HK-2 (cell line): ENCODE results near the gene SDHB.
A peak's percentile ranks its signal among the peaks of the same experiment; 100 is the strongest.

Experiments used
- DNase-seq: peaks from one replicate; pipeline ENCODE4 v3.0.0-alpha.2; 2018; ENCODE audit not compliant: unreplicated experiment

Gene SDHB

DNA sequence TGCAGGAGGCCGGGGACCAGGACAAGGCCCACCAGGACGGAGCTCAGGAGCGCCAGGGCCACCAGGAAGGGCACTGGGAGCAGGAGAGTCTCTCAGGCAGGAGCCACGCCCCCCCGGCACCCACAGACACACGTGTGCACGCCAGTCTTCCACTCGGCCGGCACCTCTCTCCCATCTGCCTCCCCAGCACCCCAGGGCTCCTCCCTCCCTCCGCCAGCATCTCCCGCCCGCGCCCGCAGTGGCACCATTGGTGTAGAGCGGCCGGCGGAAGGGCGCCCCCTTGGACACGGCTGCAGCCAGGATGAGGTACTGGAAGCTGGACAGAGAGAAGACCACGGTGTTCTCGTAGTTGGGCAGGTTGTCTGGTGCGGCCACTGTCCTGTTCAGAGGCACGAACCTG lies 67.3 kb downstream of the SDHB start:
- DNase-seq, result no peak

DNA sequence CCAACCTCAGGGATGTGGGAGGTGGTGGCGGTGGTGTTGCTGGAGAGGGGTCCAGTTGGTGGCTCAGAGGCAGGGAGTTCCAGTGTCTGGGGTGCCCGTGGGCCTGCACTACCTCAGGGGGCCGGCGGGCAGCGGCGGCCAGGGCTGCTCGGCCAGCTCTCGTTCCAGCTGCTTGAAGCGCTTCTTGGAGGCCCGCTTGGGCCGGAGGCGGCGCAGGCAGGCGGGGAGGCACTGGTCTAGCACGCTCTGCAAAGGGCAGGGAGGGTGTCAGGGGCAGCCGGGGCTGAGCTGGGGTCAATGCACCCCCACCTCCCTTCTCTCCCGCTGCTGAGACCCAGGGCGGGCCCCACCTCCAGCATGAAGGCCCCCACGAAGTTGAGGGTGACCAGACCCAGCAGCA lies 67.7 kb downstream of the SDHB start:
- DNase-seq, result no peak

DNA sequence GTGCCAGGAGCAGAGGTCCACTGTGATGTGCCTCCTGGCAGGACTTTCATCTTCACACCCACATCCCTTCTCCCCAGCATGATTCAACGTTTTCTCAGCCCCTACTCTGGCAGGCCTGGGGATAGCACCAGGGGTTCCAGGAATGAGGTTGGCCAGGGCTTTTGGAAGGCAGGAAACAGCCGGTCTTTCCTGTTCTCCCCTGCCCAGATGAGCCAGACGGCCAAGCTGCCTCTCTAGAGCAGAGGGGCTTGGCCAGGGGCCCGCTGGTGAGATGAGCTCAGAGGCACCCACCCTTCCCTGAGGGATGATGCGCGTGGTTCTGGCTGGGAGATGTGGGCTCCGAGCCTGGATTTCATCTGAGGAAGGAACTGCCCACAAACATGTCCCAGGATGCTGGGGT lies 69.1 kb downstream of the SDHB start:
- no peak for DNase-seq

DNA sequence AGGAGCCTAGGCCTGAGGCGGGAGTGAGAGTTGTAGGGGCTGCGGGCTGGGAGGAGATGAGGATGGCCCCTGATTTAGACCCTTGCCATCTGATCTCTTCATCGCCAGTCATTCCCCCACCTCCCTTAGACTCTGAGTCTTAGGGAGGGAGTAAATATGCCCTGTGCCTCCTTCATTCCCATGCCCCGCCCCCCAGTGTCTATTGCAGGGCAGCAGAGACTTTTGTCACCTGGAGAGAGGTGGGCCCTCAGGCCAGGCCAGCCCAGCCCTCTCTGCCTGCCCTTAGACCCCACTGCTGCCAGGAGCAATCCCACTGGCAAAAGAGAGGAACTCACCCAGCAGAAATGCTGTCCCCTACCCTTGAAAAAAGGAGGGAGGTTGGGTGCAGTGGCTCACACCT lies 70.2 kb downstream of the SDHB start:
- DNase-seq, result no peak

DNA sequence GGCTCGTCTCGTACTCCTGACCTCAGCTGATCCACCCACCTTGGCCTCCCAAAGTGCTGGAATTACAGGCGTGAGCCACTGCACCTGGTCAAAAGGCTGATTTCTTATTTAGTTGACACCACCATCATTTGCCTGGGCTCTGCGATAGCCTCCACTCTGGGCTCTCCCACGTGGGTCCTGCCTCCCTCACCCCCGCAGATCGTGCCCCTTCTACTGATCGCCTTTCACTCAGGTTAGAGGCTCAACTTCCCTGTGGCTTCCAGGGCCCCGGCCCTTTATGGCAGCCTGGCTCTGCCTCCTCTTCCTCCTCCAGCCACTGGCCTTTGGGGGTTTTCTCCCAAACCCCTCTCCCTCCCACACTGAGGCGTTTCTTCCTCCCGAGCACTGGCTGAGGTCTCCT lies 70.9 kb downstream of the SDHB start:
- no peak for DNase-seq

DNA sequence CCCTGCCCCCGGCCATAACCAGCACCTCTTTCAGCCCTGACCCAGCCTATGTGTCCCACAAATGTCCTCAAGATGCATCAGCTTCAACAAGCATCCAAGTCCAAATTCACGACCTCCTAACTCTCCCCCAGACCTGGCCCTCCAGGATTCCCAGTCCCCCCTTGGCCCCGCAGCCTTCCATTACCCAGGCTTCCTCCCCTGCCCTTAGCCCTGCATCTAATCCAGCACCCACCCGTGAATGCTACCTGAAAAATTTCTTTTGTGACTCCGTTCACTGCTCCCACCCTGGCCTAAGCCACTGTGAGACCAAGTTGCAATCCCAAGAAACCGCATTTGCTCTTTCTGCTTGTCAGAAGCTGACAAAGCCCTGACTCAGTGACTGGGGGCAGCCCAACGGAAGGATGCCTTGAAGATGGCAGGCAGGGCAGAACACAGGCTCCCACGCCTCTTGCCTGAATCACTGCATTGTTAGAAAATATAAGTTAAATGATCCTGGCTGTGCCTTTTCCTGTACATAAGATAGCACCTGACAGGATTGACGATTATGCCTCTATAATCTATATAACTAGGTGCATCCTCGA lies 72.5 kb downstream of the SDHB start:
- peak; percentile 65 for DNase-seq

DNA sequence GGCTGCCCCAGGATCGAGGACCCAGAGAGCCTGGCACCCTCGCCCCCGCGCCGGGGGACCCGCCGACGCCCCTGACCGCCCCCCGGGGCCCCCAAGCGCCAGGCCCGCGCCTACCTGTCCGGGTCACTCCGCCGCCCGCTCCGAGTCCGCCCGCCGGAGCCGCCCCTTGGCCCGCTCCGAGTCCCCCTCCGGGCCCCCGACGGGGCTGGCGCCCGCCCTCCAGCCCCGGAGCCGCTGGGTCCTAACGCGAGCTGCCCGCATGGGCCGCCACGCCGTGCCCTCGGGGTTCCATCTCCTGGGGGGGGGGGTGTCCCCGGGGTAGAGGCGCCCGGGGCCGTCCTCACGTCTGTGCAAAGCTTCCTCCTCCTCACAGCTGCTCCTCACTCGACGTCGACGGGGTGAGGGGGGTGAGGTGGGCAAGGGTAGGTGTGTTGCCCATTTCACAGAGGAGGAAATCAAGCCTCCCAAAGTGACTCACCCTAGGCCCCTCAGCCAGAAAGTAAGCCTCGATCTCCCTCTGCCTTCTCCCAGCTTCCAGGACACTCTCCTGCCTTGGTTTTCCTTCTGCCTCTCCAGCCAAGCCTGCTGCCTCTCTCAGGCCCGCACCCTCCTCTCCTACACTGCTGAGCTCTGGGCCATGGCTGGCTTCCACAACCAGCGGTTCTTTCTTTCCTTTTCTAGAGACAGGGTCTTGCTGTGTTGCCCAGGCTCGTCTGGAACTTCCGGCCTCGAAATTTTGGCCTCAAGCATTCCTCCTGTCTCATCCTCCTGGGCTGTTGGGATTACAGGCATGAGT lies 73.2 kb downstream of the SDHB start, which contains the start of gene MFAP2:
Gene MFAP2, minus strand, starts transcription at position 148 of the 796 bp plus-strand sequence. CDS start 2,347 bp downstream, outside the sequence.
- peak; percentile 49 for DNase-seq

DNA sequence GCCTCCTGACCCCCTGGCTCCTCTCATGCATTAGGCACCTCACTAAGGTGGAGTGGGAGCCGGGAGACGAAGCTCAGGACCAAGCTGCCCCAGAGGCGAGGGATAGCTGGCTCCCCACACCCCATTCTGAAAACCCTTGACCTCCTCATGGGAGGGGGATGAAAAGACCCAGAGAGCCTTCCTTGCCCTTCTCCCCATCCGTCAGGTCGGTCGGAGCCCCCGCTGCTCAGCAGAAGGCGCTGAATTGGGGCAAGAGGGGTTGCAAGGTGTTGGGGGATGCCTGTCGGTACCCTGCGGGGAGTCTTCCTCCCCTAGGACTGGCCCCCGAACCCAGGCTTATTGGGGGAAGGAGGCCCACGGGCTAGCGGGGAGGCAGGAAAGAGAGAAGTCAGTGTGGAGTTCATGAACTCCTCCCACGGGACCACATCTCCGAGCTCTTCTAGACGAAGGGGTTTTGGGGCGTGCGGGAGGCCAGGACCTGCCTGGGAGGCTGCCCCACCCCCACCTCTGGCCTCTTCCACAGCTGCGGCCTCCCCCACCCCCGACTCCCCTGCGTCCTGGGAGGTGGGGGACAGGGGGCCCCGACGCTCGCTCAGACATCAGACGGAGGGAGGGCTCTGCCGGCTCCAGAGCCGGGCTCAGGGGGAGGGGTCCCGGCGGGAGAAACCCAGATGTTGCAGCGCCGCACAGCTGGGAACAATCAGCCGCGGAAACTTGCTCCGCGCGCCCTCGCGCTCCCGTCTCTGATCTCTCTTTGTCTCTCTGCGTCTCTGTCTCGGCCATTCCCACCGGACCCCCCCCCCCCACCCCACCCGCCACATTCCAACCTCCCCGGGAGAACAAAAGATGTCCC lies 74.1 kb downstream of the SDHB start:
- DNase-seq, result peak; percentile 31

DNA sequence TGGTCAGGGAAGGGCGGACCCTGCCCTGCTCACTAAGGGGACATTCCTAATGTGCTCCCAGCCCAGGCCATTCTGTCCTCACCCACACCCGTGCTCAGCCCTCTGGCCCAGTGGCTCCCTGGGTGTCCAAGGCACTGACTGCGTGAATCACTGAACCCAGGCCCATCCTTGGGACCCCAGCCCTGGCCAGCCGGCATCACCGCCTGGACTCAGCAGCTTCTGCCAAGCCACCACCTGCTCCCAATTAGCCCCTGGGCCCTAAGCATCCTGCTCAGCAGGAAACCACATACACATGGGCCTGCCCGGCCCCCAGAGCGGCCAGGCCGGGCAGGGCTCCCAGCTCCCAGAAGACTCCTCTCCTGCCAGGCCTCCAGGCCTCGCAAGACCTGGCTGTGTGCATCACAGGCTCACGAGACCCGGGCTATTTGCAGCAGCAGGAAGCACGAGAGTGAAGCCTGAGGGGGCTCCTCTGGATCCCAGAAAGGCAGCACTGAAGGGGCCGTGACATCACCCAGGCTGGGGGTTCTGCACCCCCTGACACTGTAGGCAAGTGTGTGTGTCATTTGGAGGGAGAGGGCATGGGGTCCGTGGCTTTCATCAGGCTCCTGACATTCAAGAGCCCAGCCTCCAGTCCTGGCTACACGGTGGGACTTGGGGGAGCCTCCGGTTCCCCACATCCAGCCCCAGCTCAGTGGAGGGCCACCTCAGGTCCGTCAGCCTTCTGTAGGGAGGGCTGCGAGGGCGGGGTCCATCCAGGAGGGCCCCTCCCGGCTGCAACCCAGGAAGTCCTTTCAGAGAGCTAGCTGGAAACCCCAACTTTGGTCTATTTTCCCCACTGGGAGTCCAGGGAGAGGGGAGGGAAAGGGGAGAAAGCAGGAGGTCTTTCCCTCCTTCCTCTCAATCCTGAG lies 75.0 kb downstream of the SDHB start:
- no peak for DNase-seq

DNA sequence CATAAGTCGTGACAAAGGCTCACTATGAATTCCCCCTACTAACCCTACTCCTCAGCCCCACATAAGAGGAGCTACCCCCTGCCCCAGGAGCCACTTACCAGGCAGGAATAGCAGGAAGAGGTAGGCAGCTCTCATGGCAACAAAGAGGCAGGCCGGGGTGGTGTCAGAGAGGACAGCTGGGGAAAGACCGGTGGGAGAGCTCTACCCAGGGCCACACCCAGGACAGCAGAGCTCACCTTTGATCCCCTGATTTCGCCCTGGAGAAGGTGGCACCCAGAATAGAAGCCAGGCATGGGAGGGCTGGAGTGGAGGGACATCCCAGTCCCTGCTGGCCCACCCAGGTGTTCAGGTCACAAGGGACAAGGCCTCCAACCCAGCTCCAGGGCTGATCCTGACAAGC lies 75.7 kb downstream of the SDHB start:
- no peak for DNase-seq

DNA sequence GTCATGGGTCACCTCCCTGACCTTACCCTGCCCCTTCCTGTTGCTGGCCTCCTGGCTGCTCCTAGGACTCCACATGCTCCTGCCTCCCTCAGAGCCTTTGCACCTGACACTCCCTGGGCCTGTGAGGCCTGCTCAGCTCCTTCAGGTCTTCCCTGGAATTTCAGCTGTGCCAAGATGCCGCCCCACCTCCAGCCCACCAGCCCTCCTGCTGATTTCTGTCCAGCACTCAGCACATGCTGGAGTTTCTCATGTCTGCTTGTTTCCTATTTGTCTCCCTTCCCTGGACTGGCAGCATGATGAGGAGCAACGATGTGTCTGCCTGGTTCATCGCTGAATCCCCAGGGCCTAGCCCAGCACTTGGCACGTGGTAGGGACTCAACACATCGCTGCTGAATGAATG lies 76.5 kb downstream of the SDHB start:
- DNase-seq, result no peak

DNA sequence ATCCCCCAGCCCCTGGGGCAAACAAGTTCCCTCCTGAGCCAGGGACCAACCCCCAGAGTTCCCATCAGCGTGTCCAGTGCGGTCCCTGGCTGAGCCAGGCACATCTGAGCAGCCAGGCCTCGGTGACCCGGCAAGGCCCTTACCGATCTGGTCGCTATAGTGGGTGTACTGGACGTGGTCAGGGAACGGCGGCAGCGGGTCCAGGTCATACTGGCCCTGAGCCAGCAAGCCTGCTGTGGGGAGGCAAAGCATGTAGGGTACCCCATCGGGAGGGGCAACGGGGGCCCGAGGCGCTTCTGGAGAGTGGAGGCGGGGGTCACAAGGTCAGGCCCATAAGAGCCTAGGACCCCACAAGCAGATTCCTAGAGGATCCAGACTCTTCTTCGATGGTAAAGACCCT lies 76.9 kb downstream of the SDHB start:
- DNase-seq, result no peak

DNA sequence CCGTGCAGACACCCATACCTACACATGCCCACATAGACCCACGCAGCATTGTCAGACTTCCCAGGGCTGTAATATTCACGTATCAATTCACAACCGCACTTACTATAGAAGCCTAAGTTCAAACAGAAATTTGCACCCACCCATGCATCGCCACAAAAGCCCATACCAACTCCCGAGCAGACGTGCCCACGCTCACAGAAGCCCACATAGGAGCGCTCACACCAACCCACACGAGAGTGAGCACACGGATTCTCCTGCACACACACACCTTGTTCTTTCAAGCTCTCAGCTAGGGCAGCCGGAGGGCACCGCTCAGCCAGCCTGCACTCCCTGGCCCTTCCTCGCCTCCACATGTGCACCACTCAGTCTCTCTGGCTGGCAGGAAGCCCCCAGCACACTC lies 78.0 kb downstream of the SDHB start:
- no peak for DNase-seq

DNA sequence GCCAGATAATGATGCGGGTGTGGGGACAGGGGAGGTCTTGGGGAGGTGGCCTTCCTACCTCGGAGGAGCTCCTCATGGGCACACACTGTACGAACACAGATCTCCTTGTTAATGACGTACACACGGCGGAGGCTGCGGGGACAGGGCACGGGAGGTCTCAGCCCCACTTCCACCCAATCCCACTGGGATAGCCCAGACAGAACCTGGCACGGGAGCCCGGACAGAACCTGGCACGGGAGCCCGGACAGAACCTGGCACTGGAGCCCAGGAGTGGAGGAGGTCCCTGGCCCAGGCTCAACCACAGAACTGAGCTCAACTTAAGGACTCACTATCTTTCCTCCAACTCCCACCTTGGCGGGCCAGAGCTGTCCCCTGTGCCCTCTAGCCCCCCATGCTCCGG lies 78.6 kb downstream of the SDHB start:
- no peak for DNase-seq

DNA sequence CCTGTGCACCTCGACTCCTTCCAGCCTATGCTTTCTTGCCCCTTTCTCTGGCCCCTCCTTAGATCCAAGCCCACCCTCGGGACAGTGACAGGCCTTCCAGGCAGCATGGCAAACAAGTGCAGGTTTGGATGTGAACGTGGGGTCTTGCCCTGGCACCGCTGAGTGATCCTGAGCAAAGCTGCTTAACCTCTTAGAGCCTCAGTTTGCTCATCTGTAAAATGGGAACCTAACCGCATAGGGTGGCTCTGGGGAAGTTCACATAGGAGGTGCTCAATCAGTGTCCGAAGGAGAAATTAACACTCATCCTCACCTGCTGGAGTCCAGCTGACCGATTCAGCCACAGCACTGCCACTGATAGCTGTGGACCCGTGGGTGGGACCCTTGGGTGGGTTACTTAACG lies 80.6 kb downstream of the SDHB start:
- no peak for DNase-seq

DNA sequence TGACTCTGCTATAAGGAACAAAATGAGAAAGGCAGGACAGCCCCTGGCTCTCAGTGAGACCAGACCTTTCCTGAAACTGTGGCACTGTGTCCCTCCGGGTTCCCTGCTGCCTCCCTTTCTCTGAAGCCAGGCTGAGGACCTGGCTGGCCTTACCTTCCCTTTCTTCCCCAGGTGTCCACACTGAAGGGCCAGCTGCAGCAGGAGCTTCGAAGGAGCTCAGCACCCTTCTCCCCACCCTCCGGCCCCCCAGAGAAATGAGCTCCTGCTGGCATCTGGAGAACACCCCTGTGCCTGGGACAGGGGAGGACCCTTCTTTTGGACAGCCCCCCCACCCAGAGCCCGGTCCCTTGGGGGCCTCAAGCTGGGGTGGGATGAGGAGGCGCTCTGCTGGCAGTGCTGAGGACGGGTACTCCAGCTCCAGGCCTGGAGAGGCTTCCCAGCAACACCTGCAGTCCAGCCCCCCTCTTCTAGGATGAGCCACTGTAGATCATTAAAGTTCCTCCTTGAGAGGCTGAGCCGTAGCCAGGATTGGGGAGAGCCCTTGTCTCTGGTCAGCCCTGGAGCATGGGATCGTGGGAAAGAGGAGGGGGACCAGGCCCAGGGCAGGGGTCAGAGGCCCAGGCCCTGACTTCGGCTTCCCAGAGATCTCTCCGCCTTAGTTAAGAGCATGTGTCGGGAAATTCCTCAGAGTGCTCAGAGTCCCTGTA lies 81.5 kb downstream of the SDHB start:
- DNase-seq, result no peak

DNA sequence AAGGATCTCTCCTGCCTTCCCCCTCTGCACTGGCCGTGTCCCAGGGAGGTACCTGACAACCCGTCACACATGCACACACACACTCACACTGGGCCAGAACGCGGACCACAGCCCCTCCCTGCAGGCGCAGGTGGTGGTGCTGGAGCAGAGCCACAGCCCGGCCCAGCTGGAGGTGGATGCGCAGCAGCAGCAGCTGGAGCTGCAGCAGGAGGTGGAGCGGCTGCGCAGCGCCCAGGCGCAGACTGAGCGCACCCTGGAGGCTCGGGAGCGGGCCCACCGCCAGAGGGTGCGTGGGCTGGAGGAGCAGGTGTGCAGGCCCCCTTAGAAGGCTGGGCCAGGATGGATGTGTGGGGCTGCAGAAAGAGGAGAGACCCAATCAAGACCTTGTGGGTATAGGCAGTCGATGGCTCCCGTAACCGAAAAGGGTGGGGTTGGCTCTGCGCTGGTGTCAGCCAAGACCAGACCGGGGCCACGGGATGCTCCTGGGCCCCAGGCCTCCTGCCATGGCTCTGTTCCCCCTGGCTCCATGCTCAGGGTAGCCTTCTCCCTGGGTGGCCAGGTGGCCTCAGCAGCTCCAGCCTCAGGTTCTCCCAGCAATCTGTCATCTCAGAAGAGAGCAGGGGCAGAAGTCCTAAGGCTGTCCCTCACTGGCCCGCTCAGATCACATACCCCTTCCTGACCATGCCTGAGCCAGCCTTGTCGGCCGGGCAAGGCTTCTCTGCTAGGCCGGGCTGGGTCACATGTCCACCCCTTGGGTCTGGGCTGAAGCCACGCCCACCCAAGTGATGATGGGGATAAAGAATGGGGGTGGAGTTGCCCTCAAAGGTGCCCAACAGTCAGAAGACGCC lies 82.3 kb downstream of the SDHB start:
- peak; percentile 71 for DNase-seq

DNA sequence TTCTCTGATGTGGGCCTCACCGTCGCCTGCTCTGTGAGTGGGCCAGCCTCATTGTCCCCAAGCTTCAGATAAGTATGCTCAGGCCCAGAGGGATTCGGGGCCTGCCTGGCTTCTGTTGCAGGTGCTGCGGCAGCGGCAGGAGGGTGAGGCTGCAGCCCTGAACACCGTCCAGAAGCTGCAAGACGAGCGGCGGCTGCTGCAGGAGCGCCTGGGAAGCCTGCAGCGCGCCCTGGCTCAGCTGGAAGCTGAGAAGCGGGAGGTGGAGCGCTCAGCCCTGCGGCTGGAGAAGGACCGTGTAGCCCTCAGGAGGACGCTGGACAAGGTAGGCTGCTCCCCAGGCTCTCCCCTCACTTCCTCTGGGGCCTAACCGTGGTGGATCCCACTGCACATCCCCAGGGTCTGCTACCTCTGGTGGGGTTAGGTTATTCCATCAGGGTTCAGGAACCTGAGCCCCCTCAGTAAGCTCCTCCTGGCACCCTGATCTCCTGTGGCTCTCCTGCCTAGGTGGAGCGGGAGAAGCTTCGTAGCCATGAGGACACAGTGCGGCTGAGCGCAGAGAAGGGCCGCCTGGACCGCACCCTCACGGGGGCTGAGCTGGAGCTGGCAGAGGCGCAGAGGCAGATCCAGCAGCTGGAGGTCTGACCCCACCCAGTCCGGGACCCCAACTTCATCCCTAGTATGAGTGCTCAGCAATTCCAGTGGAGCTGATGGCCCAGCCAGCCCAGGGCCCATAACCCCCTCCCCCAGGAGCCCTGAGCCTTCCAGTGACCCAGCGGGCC lies 83.5 kb downstream of the SDHB start:
- DNase-seq, result no peak

DNA sequence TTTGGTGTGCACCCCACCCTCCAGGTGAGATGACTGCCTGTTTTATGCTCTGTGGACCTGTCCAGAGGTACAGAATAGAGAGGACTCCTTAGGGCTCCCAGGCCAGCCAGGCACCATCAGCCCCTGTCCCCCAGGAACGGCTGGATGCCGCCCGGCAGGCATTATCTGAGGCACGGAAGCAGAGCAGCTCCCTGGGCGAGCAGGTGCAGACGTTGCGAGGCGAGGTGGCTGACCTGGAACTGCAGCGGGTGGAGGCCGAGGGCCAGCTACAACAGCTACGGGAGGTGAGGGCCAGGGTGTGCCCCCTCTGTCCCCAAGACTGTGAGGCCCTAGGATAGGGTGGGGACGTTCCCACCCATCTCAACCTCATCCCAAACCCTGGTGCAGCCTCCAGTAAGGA lies 84.2 kb downstream of the SDHB start:
- DNase-seq, result no peak
